ENCODE results near the gene ALDH1B1.

ALDH1B1 gene

GRCh38 chr9:38387751-38388150 lies 4.8 kb upstream of the ALDH1B1 start:
- peaks cover 26% of the 10 kb centered on the region for H3K4me1 ChIP-seq (ENCODE audit: control insufficient read depth, insufficient read depth, low read length)

GRCh38 chr9:38388283-38389223 lies 3.9 kb upstream of the ALDH1B1 start:
- Histone ChIP-seq H3K27me3 (ENCODE audit: control insufficient read depth in 1 of 2, insufficient read depth in 2 of 2, low read length in 2 of 2) (no peaks in the 10 kb centered on the region), H3K4me1 (ENCODE audit: control insufficient read depth, insufficient read depth, low read length) (peaks cover 32% of the 10 kb centered on the region), H3K9ac (ENCODE audit: low read length in 2 of 2) (peak overlapping the region; percentile 35 to 51), H3K4me3 (ENCODE audit: low read length in 2 of 2) (no peak overlapping the region), H3K36me3 (ENCODE audit: control insufficient read depth in 2 of 2, insufficient read depth in 2 of 2, low read length in 2 of 2) (no peaks in the 10 kb centered on the region), H3K9me3 (ENCODE audit: control insufficient read depth in 2 of 2, low read length in 2 of 2) (no peaks in the 10 kb centered on the region), H3K27ac (ENCODE audit: low read length) (peak overlapping the region; percentile 82)

More at GRCh38 chr9:38387751-38388150, 4.8 kb upstream of the ALDH1B1 start:
- Histone ChIP-seq H3K9ac (ENCODE audit: low read length in 2 of 2) (no peak overlapping the region), H3K9me3 (ENCODE audit: control insufficient read depth in 2 of 2, low read length in 2 of 2) (no peaks in the 10 kb centered on the region), H3K4me3 (ENCODE audit: low read length in 2 of 2) (no peak overlapping the region), H3K27me3 (ENCODE audit: control insufficient read depth in 1 of 2, insufficient read depth in 2 of 2, low read length in 2 of 2) (no peaks in the 10 kb centered on the region), H3K36me3 (ENCODE audit: control insufficient read depth in 2 of 2, insufficient read depth in 2 of 2, low read length in 2 of 2) (no peaks in the 10 kb centered on the region), H3K27ac (ENCODE audit: low read length) (peak overlapping the region; percentile 82)

- Histone ChIP-seq H3K27me3 (ENCODE audit: control insufficient read depth in 1 of 2, insufficient read depth in 2 of 2, low read length in 2 of 2) (no peaks in the 10 kb centered on the region), H3K9me3 (ENCODE audit: control insufficient read depth in 2 of 2, low read length in 2 of 2) (no peaks in the 10 kb centered on the region), H3K4me1 (ENCODE audit: control insufficient read depth, insufficient read depth, low read length) (peaks cover 38% of the 10 kb centered on the region), H3K4me3 (ENCODE audit: low read length in 2 of 2) (no peak overlapping the region), H3K27ac (ENCODE audit: low read length) (peak overlapping the region; percentile 82), H3K36me3 (ENCODE audit: control insufficient read depth in 2 of 2, insufficient read depth in 2 of 2, low read length in 2 of 2) (no peaks in the 10 kb centered on the region), H3K9ac (ENCODE audit: low read length in 2 of 2) (peak overlapping the region; percentile 1 to 55)
Measured at GRCh38 chr9:38389313-38389712, 3.2 kb upstream of the ALDH1B1 start.

- Histone ChIP-seq H3K4me1 (ENCODE audit: control insufficient read depth, insufficient read depth, low read length) (peaks cover 43% of the 10 kb centered on the region), H3K4me3 (ENCODE audit: low read length in 2 of 2) (peak overlapping the region in 1 of 2 donors; percentile 8), H3K27me3 (ENCODE audit: control insufficient read depth in 1 of 2, insufficient read depth in 2 of 2, low read length in 2 of 2) (no peaks in the 10 kb centered on the region), H3K27ac (ENCODE audit: low read length) (peak overlapping the region; percentile 82), H3K36me3 (ENCODE audit: control insufficient read depth in 2 of 2, insufficient read depth in 2 of 2, low read length in 2 of 2) (no peaks in the 10 kb centered on the region), H3K9ac (ENCODE audit: low read length in 2 of 2) (peak overlapping the region; percentile 24 to 42), H3K9me3 (ENCODE audit: control insufficient read depth in 2 of 2, low read length in 2 of 2) (no peaks in the 10 kb centered on the region)
Measured at GRCh38 chr9:38390442-38390841, 2.1 kb upstream of the ALDH1B1 start.

- peaks cover 46% of the 10 kb centered on the region for H3K4me1 ChIP-seq (ENCODE audit: control insufficient read depth, insufficient read depth, low read length)
- H3K9me3 ChIP-seq (ENCODE audit: control insufficient read depth in 2 of 2, low read length in 2 of 2): no peaks in the 10 kb centered on the region
- no peaks in the 10 kb centered on the region for H3K27me3 ChIP-seq (ENCODE audit: control insufficient read depth in 1 of 2, insufficient read depth in 2 of 2, low read length in 2 of 2)
- peak overlapping the region; percentile 24 to 42 for H3K9ac ChIP-seq (ENCODE audit: low read length in 2 of 2)
- peak overlapping the region; percentile 82 for H3K27ac ChIP-seq (ENCODE audit: low read length)
- H3K36me3 ChIP-seq (ENCODE audit: control insufficient read depth in 2 of 2, insufficient read depth in 2 of 2, low read length in 2 of 2): peaks cover 1 to 3% of the 10 kb centered on the region in 2 donors
- peak overlapping the region in 1 of 2 donors; percentile 8 for H3K4me3 ChIP-seq (ENCODE audit: low read length in 2 of 2)
Measured at GRCh38 chr9:38390851-38391250, 1.7 kb upstream of the ALDH1B1 start.

- Histone ChIP-seq H3K9ac (ENCODE audit: low read length in 2 of 2) (peak overlapping the region in 1 of 2 donors; percentile 97), H3K9me3 (ENCODE audit: control insufficient read depth in 2 of 2, low read length in 2 of 2) (no peaks in the 10 kb centered on the region), H3K36me3 (ENCODE audit: control insufficient read depth in 2 of 2, insufficient read depth in 2 of 2, low read length in 2 of 2) (peaks cover 8 to 9% of the 10 kb centered on the region in 2 donors), H3K27me3 (ENCODE audit: control insufficient read depth in 1 of 2, insufficient read depth in 2 of 2, low read length in 2 of 2) (no peaks in the 10 kb centered on the region), H3K27ac (ENCODE audit: low read length) (peak overlapping the region; percentile 82), H3K4me3 (ENCODE audit: low read length in 2 of 2) (peak overlapping the region in 1 of 2 donors; percentile 91), H3K4me1 (ENCODE audit: control insufficient read depth, insufficient read depth, low read length) (peaks cover 46% of the 10 kb centered on the region)
Measured at GRCh38 chr9:38391278-38392118, 1.0 kb upstream of the ALDH1B1 start.

- Histone ChIP-seq H3K9ac (ENCODE audit: low read length in 2 of 2) (peak overlapping the region; percentile 92 to 97), H3K9me3 (ENCODE audit: control insufficient read depth in 2 of 2, low read length in 2 of 2) (no peaks in the 10 kb centered on the region), H3K4me1 (ENCODE audit: control insufficient read depth, insufficient read depth, low read length) (peaks cover 49% of the 10 kb centered on the region), H3K36me3 (ENCODE audit: control insufficient read depth in 2 of 2, insufficient read depth in 2 of 2, low read length in 2 of 2) (peaks cover 20 to 21% of the 10 kb centered on the region in 2 donors), H3K27me3 (ENCODE audit: control insufficient read depth in 1 of 2, insufficient read depth in 2 of 2, low read length in 2 of 2) (no peaks in the 10 kb centered on the region), H3K27ac (ENCODE audit: low read length) (peak overlapping the region; percentile 86), H3K4me3 (ENCODE audit: low read length in 2 of 2) (peak overlapping the region; percentile 91 to 96)
Measured at GRCh38 chr9:38393128-38393796, 760 bp downstream of the ALDH1B1 start.

- H3K4me1 ChIP-seq (ENCODE audit: control insufficient read depth, insufficient read depth, low read length): peaks cover 40% of the 10 kb centered on the region
- no peaks in the 10 kb centered on the region for H3K27me3 ChIP-seq (ENCODE audit: control insufficient read depth in 1 of 2, insufficient read depth in 2 of 2, low read length in 2 of 2)
- H3K4me3 ChIP-seq (ENCODE audit: low read length in 2 of 2): peak overlapping the region; percentile 91 to 96
- H3K9me3 ChIP-seq (ENCODE audit: control insufficient read depth in 2 of 2, low read length in 2 of 2): no peaks in the 10 kb centered on the region
- peaks cover 23 to 25% of the 10 kb centered on the region in 2 donors for H3K36me3 ChIP-seq (ENCODE audit: control insufficient read depth in 2 of 2, insufficient read depth in 2 of 2, low read length in 2 of 2)
- no peak overlapping the region for H3K27ac ChIP-seq (ENCODE audit: low read length)
- H3K9ac ChIP-seq (ENCODE audit: low read length in 2 of 2): peak overlapping the region in 1 of 2 donors; percentile 5
Measured at GRCh38 chr9:38394416-38394815, 1.9 kb downstream of the ALDH1B1 start.

- Histone ChIP-seq H3K36me3 (ENCODE audit: control insufficient read depth in 2 of 2, insufficient read depth in 2 of 2, low read length in 2 of 2) (peaks cover 23 to 25% of the 10 kb centered on the region in 2 donors), H3K4me1 (ENCODE audit: control insufficient read depth, insufficient read depth, low read length) (peaks cover 36% of the 10 kb centered on the region), H3K9me3 (ENCODE audit: control insufficient read depth in 2 of 2, low read length in 2 of 2) (no peaks in the 10 kb centered on the region), H3K27me3 (ENCODE audit: control insufficient read depth in 1 of 2, insufficient read depth in 2 of 2, low read length in 2 of 2) (no peaks in the 10 kb centered on the region), H3K9ac (ENCODE audit: low read length in 2 of 2) (no peak overlapping the region), H3K27ac (ENCODE audit: low read length) (no peak overlapping the region), H3K4me3 (ENCODE audit: low read length in 2 of 2) (no peak overlapping the region)
Measured at GRCh38 chr9:38395653-38396370, 3.3 kb downstream of the ALDH1B1 start.

GRCh38 chr9:38396371-38396671 lies 3.8 kb downstream of the ALDH1B1 start:
- Histone ChIP-seq H3K4me1 (ENCODE audit: control insufficient read depth, insufficient read depth, low read length) (peaks cover 32% of the 10 kb centered on the region), H3K27ac (ENCODE audit: low read length) (no peak overlapping the region), H3K4me3 (ENCODE audit: low read length in 2 of 2) (no peak overlapping the region), H3K9ac (ENCODE audit: low read length in 2 of 2) (no peak overlapping the region), H3K27me3 (ENCODE audit: control insufficient read depth in 1 of 2, insufficient read depth in 2 of 2, low read length in 2 of 2) (no peaks in the 10 kb centered on the region), H3K36me3 (ENCODE audit: control insufficient read depth in 2 of 2, insufficient read depth in 2 of 2, low read length in 2 of 2) (peaks cover 23 to 25% of the 10 kb centered on the region in 2 donors), H3K9me3 (ENCODE audit: control insufficient read depth in 2 of 2, low read length in 2 of 2) (no peaks in the 10 kb centered on the region)
